ENCODE results near the gene SYT6. TPM values are rescaled to one million over a fixed set of nuclear protein-coding genes. Genes with fewer than 3 reads are reported as not detected.
A peak's percentile ranks its signal among the peaks of the same experiment; 100 is the strongest.
"Not testable (repeated sequence)": the region's sequence is repeated elsewhere in the genome, so short reads cannot be mapped to it uniquely, and the experiment has no call there.

SYT6 gene
- total and polyA plus RNA-seq, 2 of the 13 experiments (the other 11 are each of a cell fraction or from before 2014, with no cell fraction given), result not detected

DNA sequence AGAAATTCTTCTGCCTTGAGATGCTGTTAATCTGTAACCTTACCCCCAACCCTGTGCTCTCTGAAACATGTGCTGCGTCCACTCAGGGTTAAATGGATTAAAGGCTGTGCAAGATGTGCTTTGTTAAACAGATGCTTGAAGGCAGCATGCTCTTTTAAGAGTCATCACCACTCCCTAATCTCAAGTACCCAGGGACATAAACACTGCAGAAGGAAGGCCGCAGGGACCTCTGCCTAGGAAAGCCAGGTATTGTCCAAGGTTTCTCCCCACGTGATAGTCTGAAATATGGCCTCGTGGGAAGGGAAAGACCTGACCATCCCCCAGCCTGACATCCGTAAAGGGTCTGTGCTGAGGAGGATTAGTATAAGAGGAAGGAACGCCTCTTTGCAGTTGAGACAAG is 95.4 kb downstream of the SYT6 start:
- H3K79me2 ChIP-seq (ENCODE audit: insufficient read depth, low read length); POLR2A ChIA-PET; H3K4me1 ChIP-seq (ENCODE audit: insufficient read depth, low read length); H3K36me3 ChIP-seq (replicated peaks in 1 of 2; ENCODE audit: control insufficient read depth in 1 of 2, insufficient read depth in 2 of 2, low read length in 2 of 2); intact Hi-C loops (cut with micrococcal nuclease; ENCODE audit: unreplicated experiment); FAIRE-seq; CTCF ChIA-PET (ENCODE audit: low intra/inter-chr PET ratio, low total read pairs); H3K4me3 ChIP-seq (replicated peaks in 1 of 3; ENCODE audit: insufficient read depth in 1 of 3, low read depth in 2 of 3, low read length in 3 of 3); H3K27me3 ChIP-seq (ENCODE audit: control insufficient read depth in 1 of 2, insufficient read depth in 2 of 2, low read length in 2 of 2); DNase-seq (ENCODE audit: low spot score); H3K9ac ChIP-seq (ENCODE audit: insufficient read depth, low read depth, low read length); H4K20me1 ChIP-seq (ENCODE audit: insufficient read depth, low read length); ATAC-seq; H3K27ac ChIP-seq (ENCODE audit: extremely low read length, insufficient read depth, low read length); H3K4me2 ChIP-seq (ENCODE audit: low read depth, low read length); BruUV-seq (replicated peaks); H3K9me3 ChIP-seq (ENCODE audit: low read length); in situ Hi-C loops (cut with HindIII; ENCODE audit: extremely low pct_ligation_motif_present, low pct_unique_long_range_greater_than_20kb); H2AFZ ChIP-seq (ENCODE audit: low read length): not testable (repeated sequence)
- 9% methylated on average over 6 of the region's 6 CpGs for WGBS (ENCODE audit: low lambda C conversion rate)

DNA sequence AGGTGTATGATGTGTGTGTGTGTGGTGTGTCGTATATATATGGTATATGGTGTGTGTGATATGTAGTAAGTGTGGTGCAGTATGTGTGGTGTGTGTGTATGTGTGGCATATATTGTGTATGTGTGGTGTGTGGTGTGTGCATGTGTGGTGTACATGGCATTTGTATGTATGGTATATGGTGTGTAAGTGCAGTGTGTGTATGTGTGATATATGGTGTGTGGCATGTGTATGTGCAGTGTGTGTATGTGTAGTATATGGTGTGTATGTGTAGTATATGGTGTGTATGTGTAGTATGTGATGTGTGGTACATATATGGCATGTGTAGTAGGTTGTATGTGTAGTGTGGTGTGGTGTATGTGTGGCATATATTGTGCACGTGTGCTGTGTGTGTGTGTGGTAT is 99.5 kb downstream of the SYT6 start:
- Histone ChIP-seq H3K36me3 (replicated peaks in 1 of 2; ENCODE audit: control insufficient read depth in 1 of 2, insufficient read depth in 2 of 2, low read length in 2 of 2) (no peaks in the 10 kb centered on the region), H3K9me3 (ENCODE audit: low read length) (no peaks in the 10 kb centered on the region), H3K4me1 (ENCODE audit: insufficient read depth, low read length) (no peaks in the 10 kb centered on the region), H3K27ac (ENCODE audit: extremely low read length, insufficient read depth, low read length) (no peak overlapping the region), H3K9ac (ENCODE audit: insufficient read depth, low read depth, low read length) (no peak overlapping the region), H3K27me3 (ENCODE audit: control insufficient read depth in 1 of 2, insufficient read depth in 2 of 2, low read length in 2 of 2) (no peaks in the 10 kb centered on the region; a peak in 1 of 5 replicates), H3K79me2 (ENCODE audit: insufficient read depth, low read length) (no peaks in the 10 kb centered on the region), H4K20me1 (ENCODE audit: insufficient read depth, low read length) (no peaks in the 10 kb centered on the region), H3K4me2 (ENCODE audit: low read depth, low read length) (no peak overlapping the region), H2AFZ (ENCODE audit: low read length) (no peak overlapping the region), H3K4me3 (replicated peaks in 1 of 3; ENCODE audit: insufficient read depth in 1 of 3, low read depth in 2 of 3, low read length in 3 of 3) (no peak overlapping the region)
- WGBS (ENCODE audit: low lambda C conversion rate), result 64% methylated on average over 2 of the region's 2 CpGs
- DNase-seq (ENCODE audit: low spot score) (no peak), ATAC-seq (no peak), FAIRE-seq (no peak)
- in situ Hi-C loops (cut with HindIII; ENCODE audit: extremely low pct_ligation_motif_present, low pct_unique_long_range_greater_than_20kb), result no loop called here
- POLR2A ChIA-PET, result no interaction called here
- BruUV-seq (replicated peaks), result no TSS peak
- CTCF ChIA-PET (ENCODE audit: low intra/inter-chr PET ratio, low total read pairs), result no interaction called here
- intact Hi-C loops (cut with micrococcal nuclease; ENCODE audit: unreplicated experiment), result no loop called here
- 0 out of 2 replicates have a peak, but pooled peaks have one; percentile 15 for TF ChIP-seq RAD51 (IDR thresholded peaks at IDR 0.05; ENCODE audit: borderline replicate concordance)
- TF ChIP-seq, protein P1, sequence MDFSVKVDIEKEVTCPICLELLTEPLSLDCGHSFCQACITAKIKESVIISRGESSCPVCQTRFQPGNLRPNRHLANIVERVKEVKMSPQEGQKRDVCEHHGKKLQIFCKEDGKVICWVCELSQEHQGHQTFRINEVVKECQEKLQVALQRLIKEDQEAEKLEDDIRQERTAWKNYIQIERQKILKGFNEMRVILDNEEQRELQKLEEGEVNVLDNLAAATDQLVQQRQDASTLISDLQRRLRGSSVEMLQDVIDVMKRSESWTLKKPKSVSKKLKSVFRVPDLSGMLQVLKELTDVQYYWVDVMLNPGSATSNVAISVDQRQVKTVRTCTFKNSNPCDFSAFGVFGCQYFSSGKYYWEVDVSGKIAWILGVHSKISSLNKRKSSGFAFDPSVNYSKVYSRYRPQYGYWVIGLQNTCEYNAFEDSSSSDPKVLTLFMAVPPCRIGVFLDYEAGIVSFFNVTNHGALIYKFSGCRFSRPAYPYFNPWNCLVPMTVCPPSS (IDR thresholded peaks at IDR 0.05), result 0 out of 2 replicates have a peak, but pooled peaks have one; percentile 14
- 0 out of 2 replicates have a peak, but pooled peaks have one; percentile 21 for TF ChIP-seq FOXK2 (IDR thresholded peaks at IDR 0.05)
- no peak for TF ChIP-seq ZNF510 (CRISPR knock-in tag; IDR thresholded peaks at IDR 0.05; ENCODE audit: low read depth)
- TF ChIP-seq IKZF4 (CRISPR knock-in tag; IDR thresholded peaks at IDR 0.05; ENCODE audit: borderline replicate concordance, low read depth, not compliant biosample characterization), result no peak
- 0 out of 2 replicates have a peak, but pooled peaks have one; percentile 12 for TF ChIP-seq NBN (conservative IDR thresholded peaks at IDR 0.05)
- TF ChIP-seq ZSCAN9 (CRISPR knock-in tag; IDR thresholded peaks at IDR 0.05; ENCODE audit: borderline replicate concordance), result no peak
- TF ChIP-seq ZNF354B (CRISPR knock-in tag; IDR thresholded peaks at IDR 0.05), result no peak
- TF ChIP-seq ZNF441 (CRISPR knock-in tag; IDR thresholded peaks at IDR 0.05; ENCODE audit: borderline replicate concordance), result no peak
- TF ChIP-seq, protein P2, sequence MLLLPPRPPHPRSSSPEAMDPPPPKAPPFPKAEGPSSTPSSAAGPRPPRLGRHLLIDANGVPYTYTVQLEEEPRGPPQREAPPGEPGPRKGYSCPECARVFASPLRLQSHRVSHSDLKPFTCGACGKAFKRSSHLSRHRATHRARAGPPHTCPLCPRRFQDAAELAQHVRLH (CRISPR knock-in tag; IDR thresholded peaks at IDR 0.05; ENCODE audit: borderline replicate concordance, low read depth), result no peak
- TF ChIP-seq, protein P3, sequence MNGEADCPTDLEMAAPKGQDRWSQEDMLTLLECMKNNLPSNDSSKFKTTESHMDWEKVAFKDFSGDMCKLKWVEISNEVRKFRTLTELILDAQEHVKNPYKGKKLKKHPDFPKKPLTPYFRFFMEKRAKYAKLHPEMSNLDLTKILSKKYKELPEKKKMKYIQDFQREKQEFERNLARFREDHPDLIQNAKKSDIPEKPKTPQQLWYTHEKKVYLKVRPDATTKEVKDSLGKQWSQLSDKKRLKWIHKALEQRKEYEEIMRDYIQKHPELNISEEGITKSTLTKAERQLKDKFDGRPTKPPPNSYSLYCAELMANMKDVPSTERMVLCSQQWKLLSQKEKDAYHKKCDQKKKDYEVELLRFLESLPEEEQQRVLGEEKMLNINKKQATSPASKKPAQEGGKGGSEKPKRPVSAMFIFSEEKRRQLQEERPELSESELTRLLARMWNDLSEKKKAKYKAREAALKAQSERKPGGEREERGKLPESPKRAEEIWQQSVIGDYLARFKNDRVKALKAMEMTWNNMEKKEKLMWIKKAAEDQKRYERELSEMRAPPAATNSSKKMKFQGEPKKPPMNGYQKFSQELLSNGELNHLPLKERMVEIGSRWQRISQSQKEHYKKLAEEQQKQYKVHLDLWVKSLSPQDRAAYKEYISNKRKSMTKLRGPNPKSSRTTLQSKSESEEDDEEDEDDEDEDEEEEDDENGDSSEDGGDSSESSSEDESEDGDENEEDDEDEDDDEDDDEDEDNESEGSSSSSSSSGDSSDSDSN (CRISPR knock-in tag; IDR thresholded peaks at IDR 0.05), result no peak
- TF ChIP-seq, protein P4, sequence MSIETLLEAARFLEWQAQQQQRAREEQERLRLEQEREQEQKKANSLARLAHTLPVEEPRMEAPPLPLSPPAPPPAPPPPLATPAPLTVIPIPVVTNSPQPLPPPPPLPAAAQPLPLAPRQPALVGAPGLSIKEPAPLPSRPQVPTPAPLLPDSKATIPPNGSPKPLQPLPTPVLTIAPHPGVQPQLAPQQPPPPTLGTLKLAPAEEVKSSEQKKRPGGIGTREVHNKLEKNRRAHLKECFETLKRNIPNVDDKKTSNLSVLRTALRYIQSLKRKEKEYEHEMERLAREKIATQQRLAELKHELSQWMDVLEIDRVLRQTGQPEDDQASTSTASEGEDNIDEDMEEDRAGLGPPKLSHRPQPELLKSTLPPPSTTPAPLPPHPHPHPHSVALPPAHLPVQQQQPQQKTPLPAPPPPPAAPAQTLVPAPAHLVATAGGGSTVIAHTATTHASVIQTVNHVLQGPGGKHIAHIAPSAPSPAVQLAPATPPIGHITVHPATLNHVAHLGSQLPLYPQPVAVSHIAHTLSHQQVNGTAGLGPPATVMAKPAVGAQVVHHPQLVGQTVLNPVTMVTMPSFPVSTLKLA (IDR thresholded peaks at IDR 0.05), result 0 out of 2 replicates have a peak, but pooled peaks have one; percentile 14
- no peak for TF ChIP-seq ZNF343 (CRISPR knock-in tag; IDR thresholded peaks at IDR 0.05)

Data from HepG2 (cell line).